Left renal pelvis (tissue), 4 donors: ENCODE data around the gene BICD2. TPM values are rescaled to one million over a fixed set of nuclear protein-coding genes. Genes with fewer than 3 reads are reported as not detected.

Experiments used
- DNase-seq, 4 donors: peaks; one replicate each; pipeline ENCODE4 v3.0.0-alpha.2; 2013; ENCODE audit warnings: low read depth in 4 of 4, low spot score in 3 of 4
- polyA plus RNA-seq, 4 donors: library from polyadenylated mRNA; unstranded; fragments of 120-200 nt; gene quantifications; one replicate each; pipeline ENCODE4 v1.2.1, GENCODE V29; 2013; ENCODE audit not compliant: insufficient read length in 4 of 4

Gene BICD2
- polyA plus RNA-seq, 4 donors = 28.8 to 32.6 (median 31.3) TPM

- DNase-seq = no peak
These were observed 15.3 kb downstream of the BICD2 start for GRCh38 chr9:92749071-92749933.

GRCh38 chr9:92748233-92748497 lies 16.5 kb downstream of the BICD2 start:
- no peak for DNase-seq

GRCh38 chr9:92747459-92748232 lies 17.0 kb downstream of the BICD2 start:
- DNase-seq = no peak

- no peak for DNase-seq
These were observed 17.8 kb downstream of the BICD2 start for GRCh38 chr9:92746567-92747458.

GRCh38 chr9:92745881-92746280 lies 18.8 kb downstream of the BICD2 start:
- DNase-seq = no peak

GRCh38 chr9:92745331-92745730 lies 19.3 kb downstream of the BICD2 start:
- DNase-seq = no peak

- DNase-seq = no peak
These were observed 23.7 kb downstream of the BICD2 start for GRCh38 chr9:92740969-92741368.

GRCh38 chr9:92740446-92740961 lies 24.1 kb downstream of the BICD2 start:
- DNase-seq = no peak

- no peak for DNase-seq
These were observed 24.6 kb downstream of the BICD2 start for GRCh38 chr9:92740009-92740408.

GRCh38 chr9:92739346-92739970 lies 25.2 kb downstream of the BICD2 start:
- no peak for DNase-seq

- DNase-seq = no peak
These were observed 26.0 kb downstream of the BICD2 start for GRCh38 chr9:92738661-92739081.

GRCh38 chr9:92737611-92738299 lies 26.9 kb downstream of the BICD2 start:
- no peak for DNase-seq

GRCh38 chr9:92737216-92737606 lies 27.4 kb downstream of the BICD2 start:
- DNase-seq = no peak

GRCh38 chr9:92736563-92737215 lies 27.9 kb downstream of the BICD2 start:
- no peak for DNase-seq

- no peak for DNase-seq
These were observed 28.7 kb downstream of the BICD2 start for GRCh38 chr9:92735636-92736562.

GRCh38 chr9:92734931-92735635 lies 29.6 kb downstream of the BICD2 start:
- no peak for DNase-seq

GRCh38 chr9:92730897-92731296 lies 33.7 kb downstream of the BICD2 start:
- DNase-seq = no peak

GRCh38 chr9:92729735-92730155 lies 34.9 kb downstream of the BICD2 start:
- no peak for DNase-seq
